HG03342 (cell line): ENCODE measurements around the gene OR51F1.
"Not testable (repeated sequence)": the region's sequence is repeated elsewhere in the genome, so short reads cannot be mapped to it uniquely, and the experiment has no call there.

Source experiments
- ATAC-seq: cut with Tn5 transposase; IDR thresholded peaks from one replicate; pipeline ENCODE4 v1.9.1; 2021; ENCODE audit warnings: mild to moderate bottlenecking, moderate library complexity; ENCODE audit not compliant: unreplicated experiment

Gene OR51F1, protein sequence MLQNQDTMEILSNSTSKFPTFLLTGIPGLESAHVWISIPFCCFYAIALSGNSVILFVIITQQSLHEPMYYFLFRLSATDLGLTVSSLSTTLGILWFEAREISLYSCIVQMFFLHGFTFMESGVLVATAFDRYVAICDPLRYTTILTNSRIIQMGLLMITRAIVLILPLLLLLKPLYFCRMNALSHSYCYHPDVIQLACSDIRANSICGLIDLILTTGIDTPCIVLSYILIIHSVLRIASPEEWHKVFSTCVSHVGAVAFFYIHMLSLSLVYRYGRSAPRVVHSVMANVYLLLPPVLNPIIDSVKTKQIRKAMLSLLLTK

DNA sequence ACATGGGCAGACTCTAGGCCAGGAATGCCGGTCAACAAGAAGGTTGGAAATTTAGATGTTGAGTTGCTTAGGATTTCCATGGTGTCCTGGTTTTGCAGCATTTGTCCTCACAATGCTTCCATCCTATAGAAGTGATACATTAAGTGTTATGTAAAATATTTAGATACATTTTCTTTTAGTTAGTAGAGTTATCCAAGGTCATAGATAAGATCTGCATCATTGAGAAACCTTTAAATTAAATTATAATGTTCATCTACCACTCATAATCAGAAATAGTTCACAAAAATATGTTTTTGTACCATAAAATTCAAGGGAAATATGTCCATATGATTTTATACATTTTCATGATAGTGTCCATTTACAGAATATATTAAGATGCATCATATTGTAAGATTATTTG is at the start of gene OR51F1:
Gene OR51F1 (minus strand): TSS at position 101 of the 400 bp plus-strand sequence. CDS start 0 bp downstream, at position 101.
- no peak for ATAC-seq

DNA sequence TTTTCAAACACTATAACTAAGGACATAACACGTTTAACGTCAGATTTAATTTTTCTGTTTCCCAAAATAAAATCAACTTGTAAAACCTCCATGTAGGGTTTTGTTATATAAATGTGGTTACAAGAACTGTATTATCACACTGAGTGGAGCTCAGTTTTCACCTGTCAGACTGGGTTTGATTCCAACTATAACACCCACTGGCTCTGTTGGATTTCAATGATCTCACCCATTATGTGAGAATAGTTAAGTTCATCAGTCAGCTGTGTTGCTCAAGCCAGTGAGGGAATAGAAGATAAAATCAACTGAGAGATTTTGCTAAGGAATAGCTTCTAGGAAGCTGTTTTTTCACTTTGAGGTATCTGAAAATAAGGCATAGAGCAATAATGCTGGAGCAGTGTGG is 39.5 kb upstream of the OR51F1 start:
- no peak for ATAC-seq

DNA sequence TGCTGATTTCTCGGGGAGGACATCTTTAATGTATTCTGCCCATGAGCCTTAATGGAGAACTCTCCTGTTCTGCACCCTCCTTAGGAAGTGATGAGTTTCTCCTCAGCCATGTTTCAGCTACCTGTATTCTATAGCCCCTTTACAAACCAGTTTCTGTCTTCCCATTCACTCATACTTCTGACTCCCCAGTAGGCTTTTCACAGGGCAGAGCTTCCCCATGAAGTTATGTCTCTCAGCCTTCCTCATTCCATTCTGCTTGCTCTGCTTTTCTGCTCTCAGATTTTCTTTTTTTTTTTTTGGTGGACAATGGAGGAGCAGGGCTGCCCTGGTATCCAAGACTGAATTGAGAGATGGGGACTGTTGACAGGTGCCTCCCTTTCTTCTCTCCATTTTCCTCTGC is 38.7 kb upstream of the OR51F1 start:
- ATAC-seq: no peak

DNA sequence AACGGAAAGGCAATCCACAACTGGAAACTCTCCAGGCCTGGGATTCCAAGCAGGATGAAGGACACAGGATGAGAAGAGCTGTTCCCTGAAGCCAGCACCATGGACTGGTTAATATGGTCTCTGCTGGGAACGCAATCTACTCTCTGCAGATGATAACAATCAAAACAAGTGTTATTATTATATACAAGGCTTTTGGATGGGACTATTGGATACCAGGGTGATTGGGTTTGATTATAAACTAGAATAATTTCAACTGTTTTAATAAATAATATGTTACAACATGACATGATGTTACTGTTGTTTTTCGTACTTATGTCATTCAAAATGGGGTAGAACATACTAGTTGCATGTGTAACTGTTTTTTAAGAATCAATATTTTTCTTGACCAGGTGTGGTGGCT is 34.5 kb upstream of the OR51F1 start, which contains the start of gene OR52R1:
Gene OR52R1 (minus strand): TSS at position 101 of the 400 bp plus-strand sequence. CDS start 0 bp downstream, at position 101.
- no peak for ATAC-seq

DNA sequence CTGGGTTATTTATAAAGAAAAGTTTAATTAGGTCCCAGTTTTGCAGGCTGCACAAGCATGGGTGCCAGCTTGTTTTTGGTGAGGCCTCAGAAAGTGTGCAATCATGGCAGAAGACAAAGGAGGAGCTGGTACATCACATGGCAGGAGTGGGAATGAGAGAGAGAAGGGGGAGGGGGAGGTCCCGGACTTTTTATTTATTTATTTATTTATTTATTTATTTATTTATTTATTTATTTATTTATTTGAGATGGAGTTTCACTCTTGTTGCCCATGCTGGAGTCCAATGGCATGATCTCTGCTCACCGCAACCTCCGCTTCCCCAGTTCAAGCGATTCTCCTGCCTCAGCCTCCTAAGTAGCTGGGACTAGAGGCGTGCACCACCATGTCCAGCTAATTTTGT is 31.6 kb upstream of the OR51F1 start:
- not testable (repeated sequence) for ATAC-seq

DNA sequence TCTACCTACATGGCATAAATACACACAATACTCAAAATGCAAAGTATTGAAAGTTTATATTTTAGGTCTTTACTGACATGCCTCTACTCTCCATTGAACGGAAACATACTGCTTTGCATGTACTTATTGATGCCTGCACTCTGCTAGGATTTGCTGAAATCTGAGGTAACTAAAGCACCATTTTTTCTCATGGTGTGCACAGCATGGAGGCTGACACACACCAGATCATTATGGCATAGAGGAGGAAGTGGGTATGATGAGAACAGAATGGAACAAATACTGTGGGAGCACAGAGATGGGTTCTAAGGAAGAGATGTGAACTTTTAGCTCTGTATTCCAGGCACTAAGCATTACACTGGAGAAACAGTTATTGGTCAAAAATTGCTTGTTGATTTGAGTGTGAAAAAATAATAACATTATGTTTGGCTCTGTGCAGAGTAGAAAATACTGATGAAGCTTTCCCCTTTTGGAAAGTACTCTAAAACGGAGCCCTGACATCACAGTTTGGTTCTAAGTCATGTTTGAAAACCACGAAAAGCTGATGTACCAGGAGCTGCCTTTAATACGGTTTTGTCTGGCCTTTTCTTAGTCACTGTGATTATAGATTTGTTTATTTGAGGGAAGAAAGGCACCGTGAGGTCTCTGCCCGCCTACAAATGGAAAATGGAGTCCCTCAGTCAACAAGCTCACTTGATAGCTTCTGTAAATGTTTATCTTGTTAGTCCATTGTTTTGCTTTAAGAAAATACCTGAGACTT is 28.9 kb upstream of the OR51F1 start:
- ATAC-seq: no peak

DNA sequence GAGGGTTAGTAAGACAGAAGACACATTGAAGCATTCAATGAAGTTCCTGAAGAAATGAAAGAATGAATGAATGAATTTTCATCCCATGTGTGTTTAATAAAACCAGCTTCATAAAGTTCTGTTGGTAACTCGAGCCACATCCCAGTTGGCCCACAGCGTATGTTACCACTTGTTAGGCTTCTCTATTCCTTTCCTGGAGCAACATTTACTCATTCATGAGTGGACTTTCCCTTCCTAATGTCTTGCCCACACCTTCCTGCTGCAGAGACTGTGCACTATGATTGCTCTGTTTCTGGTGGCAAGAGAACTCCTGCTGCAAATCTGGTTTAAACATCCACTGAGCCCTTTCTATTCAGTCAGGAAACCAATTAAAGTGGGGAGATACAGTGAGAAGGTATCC is 27.5 kb upstream of the OR51F1 start:
- no peak for ATAC-seq

DNA sequence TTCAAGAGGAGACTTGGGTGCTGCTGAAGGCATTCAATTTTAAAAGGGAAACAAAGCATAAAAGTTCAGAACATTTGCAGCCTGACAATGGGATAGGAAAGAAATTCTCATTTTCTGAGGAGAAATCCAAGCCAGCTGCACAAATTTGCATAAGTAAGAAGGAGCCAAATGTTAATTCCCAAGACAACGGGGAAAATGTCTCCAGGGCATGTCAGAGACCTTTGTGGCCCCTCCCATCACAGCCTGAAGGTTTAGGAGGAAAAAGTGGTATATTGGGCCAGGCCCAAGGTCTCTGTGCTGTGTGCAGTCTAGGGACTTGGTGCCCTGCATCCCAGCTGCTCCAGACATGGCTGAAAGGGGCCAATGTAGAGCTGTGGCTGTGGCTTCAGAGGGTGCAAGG is 12.7 kb upstream of the OR51F1 start:
- no peak for ATAC-seq

DNA sequence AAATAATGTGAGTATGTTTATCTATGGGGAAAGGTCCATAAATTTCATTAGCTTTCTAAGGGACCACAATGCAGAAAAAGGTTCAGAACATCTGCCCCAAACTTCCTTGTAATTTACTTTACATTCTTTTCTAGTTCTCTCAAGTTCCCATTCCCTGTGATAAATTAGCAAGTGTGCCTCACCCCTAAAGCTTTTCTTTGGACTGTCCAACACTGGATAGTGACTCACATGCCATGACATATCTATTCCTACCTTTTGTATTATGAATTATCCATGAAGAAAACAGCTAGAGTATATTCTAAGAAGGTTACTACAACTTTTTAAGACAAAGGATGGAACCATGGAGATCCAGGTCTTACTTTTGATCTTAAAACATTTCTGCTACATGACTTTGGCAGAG is 1.6 kb downstream of the OR51F1 start:
- ATAC-seq: no peak

DNA sequence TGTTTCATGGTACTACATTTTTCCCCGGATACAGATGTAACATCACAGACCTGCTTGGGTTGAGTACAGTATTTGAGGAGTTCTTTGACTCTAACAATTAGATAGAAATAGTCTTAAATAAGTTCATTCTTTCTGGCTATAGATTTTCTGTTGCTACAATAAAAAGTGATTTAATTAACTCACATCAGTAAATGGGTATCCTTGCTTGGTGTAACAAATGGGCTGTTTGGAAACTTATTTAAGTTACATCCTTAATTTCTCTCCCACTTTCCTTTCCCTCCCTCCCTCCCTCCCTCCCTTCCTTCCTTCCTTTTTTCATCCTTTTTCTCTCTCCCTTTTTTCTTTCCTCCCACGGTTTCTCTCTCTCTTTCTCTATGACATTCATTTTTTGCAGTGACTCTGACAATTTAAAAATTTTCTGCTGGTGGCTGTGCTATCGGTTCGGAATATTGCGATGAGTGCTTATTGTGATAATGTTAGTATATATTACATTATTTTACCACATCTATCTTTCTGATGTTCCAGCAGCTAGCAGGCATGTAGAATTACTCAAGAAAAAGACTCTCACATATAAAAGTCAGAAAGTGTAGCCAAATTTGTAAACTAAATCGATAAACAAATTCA is 3.2 kb downstream of the OR51F1 start:
- no peak for ATAC-seq

DNA sequence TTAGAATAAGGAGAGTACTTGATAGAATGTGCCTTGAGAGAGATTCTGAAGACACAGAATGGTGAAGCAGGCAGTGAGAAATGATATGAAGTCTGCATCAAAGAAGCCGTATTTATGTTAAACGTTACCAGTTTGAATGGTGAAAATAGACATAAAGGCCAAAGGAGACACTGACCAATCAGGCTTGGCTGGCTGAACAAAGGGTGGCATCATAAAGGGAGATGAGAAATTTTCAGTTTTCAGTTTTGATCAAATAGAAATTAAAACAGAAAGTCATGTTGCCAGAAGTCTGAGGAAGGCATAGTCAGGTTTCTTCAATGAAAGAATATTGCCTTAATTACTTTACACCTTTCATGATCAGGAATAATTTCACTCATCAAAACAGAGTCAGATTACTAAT is 6.6 kb downstream of the OR51F1 start:
- no peak for ATAC-seq

DNA sequence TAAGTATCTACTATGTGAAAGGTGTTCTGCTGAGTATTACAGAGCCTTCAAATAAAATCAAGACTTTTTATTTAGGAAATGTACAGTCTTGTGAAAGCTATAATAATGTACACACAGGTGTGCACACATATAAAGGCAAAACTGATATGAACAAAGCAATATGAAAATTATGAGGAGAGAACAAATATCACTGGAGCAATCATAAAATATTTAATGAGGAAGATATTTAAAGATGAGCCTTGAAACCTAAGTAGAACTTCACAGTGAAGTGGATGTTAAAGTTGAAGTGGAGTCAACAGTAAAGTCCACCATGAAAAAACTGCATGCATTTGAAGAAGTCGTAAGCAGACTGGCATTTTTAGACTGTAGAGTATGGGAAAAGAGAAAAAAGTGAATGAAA is 18.5 kb downstream of the OR51F1 start:
- ATAC-seq: no peak

DNA sequence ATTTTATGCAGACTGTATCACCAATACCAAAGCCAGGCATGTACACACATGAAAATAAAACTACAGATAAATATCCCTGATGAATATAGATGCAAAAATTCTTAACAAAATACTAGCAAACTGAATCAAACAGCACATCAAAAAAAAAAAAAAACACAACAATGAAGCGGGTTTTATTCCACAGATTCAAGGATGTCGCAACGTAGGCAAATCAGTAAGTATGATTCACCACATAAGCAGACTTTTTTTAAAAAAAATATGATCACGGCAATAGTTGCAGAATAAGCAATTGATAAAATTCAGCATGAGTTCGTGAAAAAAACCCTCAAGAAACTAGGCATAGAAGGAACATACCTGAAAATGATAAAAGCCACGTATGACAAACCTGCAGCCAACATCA is 21.3 kb downstream of the OR51F1 start:
- no peak for ATAC-seq

DNA sequence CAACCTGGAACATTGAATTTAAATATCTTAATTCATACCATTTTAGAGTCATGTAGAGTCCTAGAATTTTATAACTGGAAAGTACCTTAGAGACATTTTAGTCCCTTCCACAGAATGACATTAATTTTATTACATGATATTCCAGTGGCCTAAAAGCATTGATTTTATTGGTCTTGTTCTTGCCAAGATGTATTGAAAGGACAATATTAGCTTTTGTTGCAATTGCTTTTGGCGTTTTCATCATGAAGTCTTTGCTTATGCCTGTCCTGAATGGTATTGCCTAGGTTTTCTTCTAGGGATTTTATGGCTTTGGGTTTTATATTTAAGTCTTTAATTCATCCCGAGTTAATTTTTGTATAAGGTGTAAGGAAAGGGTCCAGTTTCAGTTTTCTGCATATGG is 29.0 kb downstream of the OR51F1 start:
- no peak for ATAC-seq

DNA sequence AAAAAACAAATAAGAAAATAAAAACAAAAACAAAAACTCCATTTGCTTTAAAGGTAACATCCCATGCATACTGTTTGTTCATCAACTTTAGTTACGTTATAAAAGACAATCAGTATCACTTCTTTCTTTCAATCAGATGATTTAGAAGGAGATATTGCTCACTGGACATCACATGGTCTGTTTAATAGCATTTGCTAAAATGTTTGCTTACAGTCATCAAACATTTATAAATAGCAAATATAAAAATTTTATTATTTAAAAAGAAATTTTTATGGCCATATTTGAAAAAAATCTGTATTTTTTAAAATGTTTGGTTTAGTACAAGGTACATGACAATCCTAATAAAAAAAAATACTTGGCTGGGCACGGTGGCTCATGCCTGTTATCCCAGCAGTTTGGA is 42.6 kb downstream of the OR51F1 start:
- no peak for ATAC-seq

DNA sequence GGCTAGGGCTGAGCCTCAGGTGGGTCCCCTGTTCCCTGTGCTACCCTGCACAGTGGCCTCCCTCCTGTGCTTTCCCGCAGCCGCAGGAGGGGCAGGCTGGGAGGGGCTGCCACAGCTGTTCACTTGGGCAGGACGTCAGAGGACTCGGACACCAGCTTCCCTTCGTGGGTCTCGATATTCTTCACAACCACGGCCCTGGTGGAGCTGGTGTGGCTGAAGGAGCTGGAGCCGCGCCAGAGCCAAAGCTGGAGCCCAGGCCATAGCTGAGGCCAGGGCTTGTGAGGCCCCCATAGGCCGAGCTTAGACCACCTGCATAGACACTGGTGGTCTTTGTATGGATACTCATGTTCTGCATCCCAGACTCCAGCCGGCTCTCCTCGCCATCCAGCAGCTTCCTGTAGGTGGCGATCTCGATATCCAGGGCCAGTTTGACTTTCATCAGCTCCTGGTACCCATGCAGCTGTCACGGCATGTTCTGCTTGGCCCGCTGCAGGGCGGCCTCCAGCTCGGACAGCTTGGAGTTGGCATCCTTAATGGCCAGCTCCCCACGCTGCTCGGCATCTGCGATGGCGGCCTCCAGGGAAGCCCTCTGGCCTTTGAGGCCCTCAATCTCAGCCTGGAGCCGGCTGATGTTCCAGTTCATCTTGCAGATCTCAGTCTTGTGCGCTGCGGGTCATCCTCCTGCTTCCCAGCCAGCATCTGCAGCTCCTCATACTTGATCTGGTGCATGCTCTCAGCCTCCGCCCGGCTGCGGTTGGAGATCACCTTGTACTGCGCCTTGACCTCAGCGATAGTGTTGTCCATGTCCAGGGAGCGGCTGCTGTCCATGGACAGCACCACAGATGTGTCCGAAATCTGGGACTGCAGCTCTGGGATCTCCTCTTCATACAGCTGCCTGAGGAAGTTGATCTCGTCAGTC is 46.9 kb downstream of the OR51F1 start:
- ATAC-seq: not testable (repeated sequence)
